ENCODE measurements around the gene PRDM5. TPM values are rescaled to one million over a fixed set of nuclear protein-coding genes. Genes with fewer than 3 reads are reported as not detected.

Gene PRDM5
- total and polyA plus RNA-seq, 9 of the 15 experiments (the other 6 are each of a cell fraction or from before 2014, with no cell fraction given), result not detected

- TF ChIP-seq RERE (CRISPR knock-in tag; IDR thresholded peaks at IDR 0.05; ENCODE audit: borderline replicate concordance) (no peak), THRAP3 (IDR thresholded peaks at IDR 0.05; ENCODE audit: borderline replicate concordance) (no peak), ZC3H4 (CRISPR knock-in tag; IDR thresholded peaks at IDR 0.05; ENCODE audit: borderline replicate concordance) (no peak)
Observed at GRCh38 chr4:120921456-120922380, 808 bp downstream of the PRDM5 start (continued).

- Histone ChIP-seq H4K20me1 (replicated peaks; ENCODE audit: control insufficient read depth, insufficient read depth, low read length) (no peaks in the 10 kb centered on the region), H3K27ac (ENCODE audit: extremely low read depth, low read depth, low read length) (no peak overlapping the region), H3K27me3 (ENCODE audit: control insufficient read depth in 2 of 2, insufficient read depth in 2 of 2, low read length in 2 of 2) (no peaks in the 10 kb centered on the region), H3K9me1 (ENCODE audit: control insufficient read depth, insufficient read depth, low read length) (no peaks in the 10 kb centered on the region), H3K36me3 (ENCODE audit: control insufficient read depth, insufficient read depth, low read length) (no peaks in the 10 kb centered on the region), H3K4me2 (ENCODE audit: insufficient read depth, low read length) (no peak overlapping the region), H2AFZ (ENCODE audit: low read depth, low read length) (no peak overlapping the region), H3K4me3 (no peak overlapping the region), H3K9me3 (replicated peaks; ENCODE audit: control insufficient read depth, insufficient read depth, low read depth, low read length) (no peaks in the 10 kb centered on the region), H3K4me1 (replicated peaks in 1 of 2; ENCODE audit: control insufficient read depth in 2 of 2, insufficient read depth in 2 of 2, low read length in 2 of 2) (no peaks in the 10 kb centered on the region; a peak in 1 of 5 replicates), H3K9ac (ENCODE audit: insufficient read depth in 1 of 2, low read depth in 2 of 2, low read length in 2 of 2) (no peak overlapping the region), H3K79me2 (ENCODE audit: control insufficient read depth, insufficient read depth, low read length) (no peaks in the 10 kb centered on the region)
- ATAC-seq, result no peak
- TF ChIP-seq CEBPG (CRISPR knock-in tag; IDR thresholded peaks at IDR 0.05) (no peak), CEBPG (tag; conservative IDR thresholded peaks at IDR 0.05 in 1 of 2, IDR thresholded peaks at IDR 0.05 in 1 of 2) (peak in 1 of 2 experiments; percentile 38; a peak in 1 of 4 replicates), CCAR2 (IDR thresholded peaks at IDR 0.05; ENCODE audit: low read depth, low read length) (no peak)
- ChIA-PET CTCF (ENCODE audit: low intra/inter-chr PET ratio) (no interaction called here), POLR2A (no interaction called here)
- no TSS peak for BruUV-seq (replicated peaks)
- FAIRE-seq, result no peak
- in situ Hi-C loops (cut with MboI), result no loop called here
- WGBS (ENCODE audit: insufficient coverage, low coverage, missing lambda C conversion rate), result 0% methylated on average over 2 of the region's 2 CpGs
- no peak for DNase-seq (ENCODE audit: extremely low read depth in 1 of 4, low spot score in 3 of 4)
- intact Hi-C loops (cut with micrococcal nuclease), result no loop called here
Observed at GRCh38 chr4:120920666-120921065, 1.9 kb downstream of the PRDM5 start.
